ENCODE data around the gene SLCO2A1.

Gene SLCO2A1

GRCh38 chr3:133980550-133980949 is 49.2 kb downstream of the SLCO2A1 start:
- no peak for DNase-seq (ENCODE audit: low spot score)

GRCh38 chr3:133980035-133980434 is 49.7 kb downstream of the SLCO2A1 start:
- DNase-seq (ENCODE audit: low spot score) = no peak

- no peak for DNase-seq (ENCODE audit: low spot score)
These were observed 50.2 kb downstream of the SLCO2A1 start for GRCh38 chr3:133979553-133979952.

- DNase-seq (ENCODE audit: low spot score) = no peak
These were observed 52.2 kb downstream of the SLCO2A1 start for GRCh38 chr3:133977568-133977967.

- no peak for DNase-seq (ENCODE audit: low spot score)
These were observed 56.3 kb downstream of the SLCO2A1 start for GRCh38 chr3:133973249-133973980.

GRCh38 chr3:133972156-133972555 is 57.6 kb downstream of the SLCO2A1 start:
- no peak for DNase-seq (ENCODE audit: low spot score)

GRCh38 chr3:133970916-133971315 is 58.8 kb downstream of the SLCO2A1 start:
- DNase-seq (ENCODE audit: low spot score) = no peak

- DNase-seq (ENCODE audit: low spot score) = no peak
These were observed 59.4 kb downstream of the SLCO2A1 start for GRCh38 chr3:133970339-133970738.

GRCh38 chr3:133967992-133968892 is 61.5 kb downstream of the SLCO2A1 start:
- no peak for DNase-seq (ENCODE audit: low spot score)

- DNase-seq (ENCODE audit: low spot score) = no peak
These were observed 62.8 kb downstream of the SLCO2A1 start for GRCh38 chr3:133966954-133967353.

GRCh38 chr3:133965906-133966305 is 63.8 kb downstream of the SLCO2A1 start:
- DNase-seq (ENCODE audit: low spot score) = no peak

- no peak for DNase-seq (ENCODE audit: low spot score)
These were observed 64.6 kb downstream of the SLCO2A1 start for GRCh38 chr3:133965013-133965570.

GRCh38 chr3:133964547-133964946 is 65.2 kb downstream of the SLCO2A1 start:
- DNase-seq (ENCODE audit: low spot score) = no peak

GRCh38 chr3:133963657-133964396 is 65.9 kb downstream of the SLCO2A1 start:
- no peak for DNase-seq (ENCODE audit: low spot score)

GRCh38 chr3:133962849-133963248 is 66.9 kb downstream of the SLCO2A1 start:
- no peak for DNase-seq (ENCODE audit: low spot score)

- no peak for DNase-seq (ENCODE audit: low spot score)
These were observed 71.5 kb downstream of the SLCO2A1 start for GRCh38 chr3:133958071-133958805.

- DNase-seq (ENCODE audit: low spot score) = no peak
These were observed 72.7 kb downstream of the SLCO2A1 start for GRCh38 chr3:133956982-133957381.

- no peak for DNase-seq (ENCODE audit: low spot score)
These were observed 73.4 kb downstream of the SLCO2A1 start for GRCh38 chr3:133956353-133956752.

- DNase-seq (ENCODE audit: low spot score) = no peak
These were observed 73.8 kb downstream of the SLCO2A1 start for GRCh38 chr3:133955892-133956291.

GRCh38 chr3:133954717-133955360 is 74.9 kb downstream of the SLCO2A1 start:
- no peak for DNase-seq (ENCODE audit: low spot score)

GRCh38 chr3:133953297-133953696 is 76.4 kb downstream of the SLCO2A1 start:
- no peak for DNase-seq (ENCODE audit: low spot score)

All from HuH-7.5 (cell line).